B cell (primary cell): Measurements from ENCODE around the gene LIPI.

Source experiments
- CTCF ChIP-seq: fragments of 200-600 bp; IDR thresholded peaks from one replicate; pipeline ENCODE4 v1.8.0; 2022; ENCODE audit warnings: antibody characterized with exemption, mild to moderate bottlenecking
- EZH2 ChIP-seq: IDR thresholded peaks from 2 replicates; pipeline ENCODE4 v1.6.1; 2012; ENCODE audit warnings: borderline replicate concordance, low read depth, mild to moderate bottlenecking, moderate library complexity, low read length; ENCODE audit not compliant: insufficient read depth, poor library complexity, severe bottlenecking

GRCh38 chr21:14243461-14243860 is 32.7 kb upstream of the LIPI start:
- TF ChIP-seq CTCF (no peak), EZH2 (no peak)
